ENCODE results near the gene OBP2B.
"Not testable (repeated sequence)": the region's sequence is repeated elsewhere in the genome, so short reads cannot be mapped to it uniquely, and the experiment has no call there.

Gene OBP2B

GRCh38 chr9:133180953-133181352 lies 28.1 kb downstream of the OBP2B start:
- no peaks in the 10 kb centered on the region for H3K36me3 Mint-ChIP-seq
- H3K27ac Mint-ChIP-seq = no peak overlapping the region
- H3K4me3 Mint-ChIP-seq = no peak overlapping the region
- no peak for ATAC-seq
- no peaks in the 10 kb centered on the region for H3K9me3 Mint-ChIP-seq
- peaks cover 43% of the 10 kb centered on the region for H3K27me3 Mint-ChIP-seq
- peaks cover 7% of the 10 kb centered on the region for H3K4me1 Mint-ChIP-seq

GRCh38 chr9:133173056-133173455 lies 36.0 kb downstream of the OBP2B start:
- Mint-ChIP-seq H3K27ac (no peak overlapping the region), H3K27me3 (peaks cover 35% of the 10 kb centered on the region), H3K4me1 (peaks cover 25% of the 10 kb centered on the region), H3K36me3 (no peaks in the 10 kb centered on the region), H3K9me3 (no peaks in the 10 kb centered on the region), H3K4me3 (no peak overlapping the region)
- ATAC-seq = no peak

- Mint-ChIP-seq H3K9me3 (no peaks in the 10 kb centered on the region), H3K4me3 (peak overlapping the region; percentile 69), H3K27me3 (peaks cover 46% of the 10 kb centered on the region), H3K4me1 (peaks cover 27% of the 10 kb centered on the region), H3K36me3 (no peaks in the 10 kb centered on the region), H3K27ac (peak overlapping the region; percentile 43)
- peak; percentile 77 for ATAC-seq
These were observed 37.7 kb downstream of the OBP2B start for GRCh38 chr9:133171161-133171961.

- H3K27ac Mint-ChIP-seq = peak overlapping the region; percentile 43
- peaks cover 27% of the 10 kb centered on the region for H3K4me1 Mint-ChIP-seq
- peaks cover 51% of the 10 kb centered on the region for H3K27me3 Mint-ChIP-seq
- ATAC-seq = no peak
- H3K9me3 Mint-ChIP-seq = no peaks in the 10 kb centered on the region
- no peaks in the 10 kb centered on the region for H3K36me3 Mint-ChIP-seq
- H3K4me3 Mint-ChIP-seq = no peak overlapping the region
These were observed 38.3 kb downstream of the OBP2B start for GRCh38 chr9:133170716-133171115.

- H3K27me3 Mint-ChIP-seq = peaks cover 51% of the 10 kb centered on the region
- H3K4me3 Mint-ChIP-seq, H3K9me3 Mint-ChIP-seq, ATAC-seq, H3K27ac Mint-ChIP-seq, H3K36me3 Mint-ChIP-seq: not testable (repeated sequence)
- peaks cover 32% of the 10 kb centered on the region for H3K4me1 Mint-ChIP-seq
These were observed 39.4 kb downstream of the OBP2B start for GRCh38 chr9:133169687-133170086.

GRCh38 chr9:133169102-133169501 lies 39.9 kb downstream of the OBP2B start:
- Mint-ChIP-seq H3K27me3 (peaks cover 51% of the 10 kb centered on the region), H3K9me3 (no peaks in the 10 kb centered on the region), H3K36me3 (no peaks in the 10 kb centered on the region), H3K27ac (no peak overlapping the region), H3K4me3 (no peak overlapping the region), H3K4me1 (peaks cover 35% of the 10 kb centered on the region)
- no peak for ATAC-seq

GRCh38 chr9:133168432-133168831 lies 40.6 kb downstream of the OBP2B start:
- ATAC-seq = no peak
- H3K4me1 Mint-ChIP-seq = peaks cover 40% of the 10 kb centered on the region
- no peaks in the 10 kb centered on the region for H3K36me3 Mint-ChIP-seq
- H3K27me3 Mint-ChIP-seq = peaks cover 51% of the 10 kb centered on the region
- no peak overlapping the region for H3K27ac Mint-ChIP-seq
- no peaks in the 10 kb centered on the region for H3K9me3 Mint-ChIP-seq
- no peak overlapping the region for H3K4me3 Mint-ChIP-seq

GRCh38 chr9:133167769-133168168 lies 41.3 kb downstream of the OBP2B start:
- ATAC-seq = no peak
- Mint-ChIP-seq H3K36me3 (no peaks in the 10 kb centered on the region), H3K4me1 (peaks cover 43% of the 10 kb centered on the region), H3K9me3 (no peaks in the 10 kb centered on the region), H3K27me3 (peaks cover 51% of the 10 kb centered on the region), H3K4me3 (no peak overlapping the region), H3K27ac (no peak overlapping the region)

GRCh38 chr9:133167096-133167730 lies 41.8 kb downstream of the OBP2B start:
- Mint-ChIP-seq H3K4me3 (no peak overlapping the region), H3K9me3 (no peaks in the 10 kb centered on the region), H3K27me3 (peaks cover 48% of the 10 kb centered on the region), H3K36me3 (no peaks in the 10 kb centered on the region), H3K4me1 (peaks cover 46% of the 10 kb centered on the region), H3K27ac (no peak overlapping the region)
- ATAC-seq = no peak

GRCh38 chr9:133166392-133166791 lies 42.7 kb downstream of the OBP2B start:
- Mint-ChIP-seq H3K9me3 (no peaks in the 10 kb centered on the region), H3K4me1 (peaks cover 46% of the 10 kb centered on the region), H3K36me3 (no peaks in the 10 kb centered on the region), H3K27ac (no peak overlapping the region), H3K27me3 (peaks cover 40% of the 10 kb centered on the region), H3K4me3 (no peak overlapping the region)
- no peak for ATAC-seq

GRCh38 chr9:133165452-133165730 lies 43.7 kb downstream of the OBP2B start:
- H3K4me1 Mint-ChIP-seq = peaks cover 43% of the 10 kb centered on the region
- H3K36me3 Mint-ChIP-seq = no peaks in the 10 kb centered on the region
- H3K27me3 Mint-ChIP-seq = peaks cover 34% of the 10 kb centered on the region
- H3K27ac Mint-ChIP-seq = no peak overlapping the region
- no peak for ATAC-seq
- H3K4me3 Mint-ChIP-seq = no peak overlapping the region
- H3K9me3 Mint-ChIP-seq = no peaks in the 10 kb centered on the region

- peaks cover 8% of the 10 kb centered on the region for H3K36me3 Mint-ChIP-seq
- peaks cover 28% of the 10 kb centered on the region for H3K27me3 Mint-ChIP-seq
- ATAC-seq = no peak
These were observed 44.9 kb downstream of the OBP2B start for GRCh38 chr9:133164191-133164590.

GRCh38 chr9:133163504-133164172 lies 45.4 kb downstream of the OBP2B start, which contains the start of gene GBGT1:
Gene GBGT1 (minus strand): TSS chr9:133163914. CDS start chr9:133162412, 1,502 bp downstream.
- Mint-ChIP-seq H3K4me1 (peaks cover 42% of the 10 kb centered on the region), H3K4me3 (peak within 1 kb of the TSS; percentile 92), H3K9me3 (no peaks in the 10 kb centered on the region), H3K27me3 (peaks cover 22% of the 10 kb centered on the region), H3K36me3 (peaks cover 14% of the 10 kb centered on the region), H3K27ac (peak within 1 kb of the TSS; percentile 91)
- ATAC-seq = peak; percentile 82

More at GRCh38 chr9:133164191-133164590, 44.9 kb downstream of the OBP2B start:
- Mint-ChIP-seq H3K4me1 (peaks cover 42% of the 10 kb centered on the region), H3K27ac (peak overlapping the region; percentile 91), H3K4me3 (peak overlapping the region; percentile 92), H3K9me3 (no peaks in the 10 kb centered on the region)

- Mint-ChIP-seq H3K27ac (peak overlapping the region; percentile 91), H3K4me3 (peak overlapping the region; percentile 92), H3K27me3 (peaks cover 15% of the 10 kb centered on the region), H3K36me3 (peaks cover 19% of the 10 kb centered on the region), H3K4me1 (peaks cover 36% of the 10 kb centered on the region), H3K9me3 (no peaks in the 10 kb centered on the region)
- ATAC-seq = peak; percentile 10
These were observed 46.1 kb downstream of the OBP2B start for GRCh38 chr9:133162861-133163503.

GRCh38 chr9:133161547-133161950 lies 47.5 kb downstream of the OBP2B start:
- Mint-ChIP-seq H3K27me3 (peaks cover 7% of the 10 kb centered on the region), H3K4me1 (peaks cover 36% of the 10 kb centered on the region), H3K4me3 (peak overlapping the region; percentile 42), H3K9me3 (no peaks in the 10 kb centered on the region), H3K27ac (peak overlapping the region; percentile 2), H3K36me3 (peaks cover 25% of the 10 kb centered on the region)
- ATAC-seq = no peak

Data from stimulated activated memory B cell treated with anti-CD40 and anti-IgM and Interleukin-4, amounts not matched to agents 10 μg/mL and 1 μg/mL and 100 μg/mL, for 72 hours (primary cell).